ENCODE results near the gene PADI6.
A peak's percentile ranks its signal among the peaks of the same experiment; 100 is the strongest.
"Not testable (repeated sequence)": the region's sequence is repeated elsewhere in the genome, so short reads cannot be mapped to it uniquely, and the experiment has no call there.

The PADI6 gene

DNA sequence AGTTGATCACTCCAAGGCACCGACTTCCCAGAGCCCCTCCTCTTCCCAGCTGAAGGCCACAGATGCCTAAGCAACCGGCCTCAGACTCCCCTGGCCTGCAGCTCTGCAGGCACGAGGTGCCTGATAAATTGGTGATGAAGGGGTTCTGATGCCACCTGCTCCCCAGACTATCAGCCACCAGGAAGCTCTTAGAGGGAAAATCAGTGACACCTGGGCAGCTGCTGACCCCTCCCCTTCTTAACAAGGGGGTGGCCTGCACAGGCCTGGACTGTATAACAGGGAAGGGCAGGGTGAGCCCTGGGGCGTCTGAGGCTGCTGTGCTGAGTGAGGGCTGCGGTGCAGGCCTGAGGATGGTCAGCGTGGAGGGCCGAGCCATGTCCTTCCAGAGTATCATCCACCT is at the start of gene PADI6:
TSS of gene PADI6 (plus strand) at position 301 of the 400 bp plus-strand sequence. CDS start at position 351, 50 bp downstream.
- DNase-seq (ENCODE audit: low read depth in 2 of 2): no peak

DNA sequence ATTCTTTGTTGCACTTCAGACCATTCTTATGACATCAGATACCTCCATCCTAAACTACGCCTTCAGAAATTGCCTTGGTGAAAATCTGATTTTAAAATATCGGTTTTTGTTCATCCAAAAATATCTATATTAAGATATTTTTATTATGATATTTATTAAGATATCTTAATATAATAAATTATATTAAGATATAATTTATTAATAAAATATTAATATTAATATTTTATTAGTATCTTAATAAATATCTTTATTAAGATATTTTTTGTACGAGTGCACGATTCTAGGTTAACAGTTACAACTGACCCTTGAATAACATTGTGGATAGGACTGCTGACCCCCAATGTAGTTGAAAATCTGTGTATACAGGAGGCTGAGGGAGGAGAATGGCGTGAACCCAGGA is 43.1 kb upstream of the PADI6 start:
- no peak for DNase-seq (ENCODE audit: low read depth in 2 of 2)

DNA sequence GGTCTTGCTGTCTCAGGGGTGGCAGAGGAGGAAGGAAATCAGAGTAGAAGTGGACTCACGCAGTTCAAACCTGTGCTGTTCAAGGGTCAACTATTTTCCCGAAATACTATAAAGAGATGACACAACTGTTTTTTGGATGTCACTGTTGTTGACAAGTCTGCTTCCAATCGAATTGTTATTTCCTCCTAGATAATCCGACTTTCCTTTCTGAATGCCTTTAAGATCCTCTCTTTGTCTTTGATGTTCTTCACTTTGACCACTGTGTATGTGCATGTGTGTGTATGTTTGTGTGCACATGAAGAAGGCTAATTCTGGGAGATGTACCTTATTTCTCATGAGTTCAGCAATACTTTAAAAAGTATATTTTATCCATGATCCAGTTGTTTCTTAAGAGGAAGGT is 42.4 kb upstream of the PADI6 start:
- no peak for DNase-seq (ENCODE audit: low read depth in 2 of 2)

DNA sequence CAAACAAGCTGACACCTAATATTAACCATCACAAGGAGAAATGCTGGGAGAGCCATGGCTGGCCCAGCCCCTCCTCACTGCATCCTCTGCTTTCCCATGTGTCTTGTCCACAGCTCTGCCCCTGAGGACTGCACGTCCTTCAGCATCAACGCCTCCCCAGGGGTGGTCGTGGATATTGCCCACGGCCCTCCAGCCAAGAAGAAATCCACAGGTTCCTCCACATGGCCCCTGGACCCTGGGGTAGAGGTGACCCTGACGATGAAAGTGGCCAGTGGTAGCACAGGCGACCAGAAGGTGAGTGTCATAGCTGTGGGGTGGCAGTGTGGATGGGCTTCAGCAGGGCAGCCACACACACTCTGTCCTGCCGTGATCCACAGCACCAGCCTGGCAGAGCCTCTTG is 41.1 kb upstream of the PADI6 start:
- no peak for DNase-seq (ENCODE audit: low read depth in 2 of 2)

DNA sequence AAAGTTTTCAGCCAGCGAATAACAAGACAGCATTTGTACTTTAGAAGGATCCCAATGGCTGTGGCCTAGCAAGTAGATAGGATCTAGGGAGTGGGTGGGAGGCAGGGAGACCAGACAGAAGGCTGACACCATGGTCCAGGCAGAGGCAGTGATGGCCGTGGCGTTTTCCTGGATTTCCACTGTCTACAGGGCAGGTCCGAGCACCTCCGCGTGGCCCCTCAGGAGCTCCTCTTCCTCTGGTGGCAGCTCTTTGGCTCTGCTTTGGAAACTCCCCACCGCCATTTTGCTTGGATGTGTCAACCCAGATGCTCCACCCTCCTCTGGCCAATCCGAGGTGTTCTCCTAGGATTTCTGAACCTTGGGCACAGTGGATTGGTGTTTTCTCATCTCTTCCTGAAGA is 38.9 kb upstream of the PADI6 start:
- no peak for DNase-seq (ENCODE audit: low read depth in 2 of 2)

DNA sequence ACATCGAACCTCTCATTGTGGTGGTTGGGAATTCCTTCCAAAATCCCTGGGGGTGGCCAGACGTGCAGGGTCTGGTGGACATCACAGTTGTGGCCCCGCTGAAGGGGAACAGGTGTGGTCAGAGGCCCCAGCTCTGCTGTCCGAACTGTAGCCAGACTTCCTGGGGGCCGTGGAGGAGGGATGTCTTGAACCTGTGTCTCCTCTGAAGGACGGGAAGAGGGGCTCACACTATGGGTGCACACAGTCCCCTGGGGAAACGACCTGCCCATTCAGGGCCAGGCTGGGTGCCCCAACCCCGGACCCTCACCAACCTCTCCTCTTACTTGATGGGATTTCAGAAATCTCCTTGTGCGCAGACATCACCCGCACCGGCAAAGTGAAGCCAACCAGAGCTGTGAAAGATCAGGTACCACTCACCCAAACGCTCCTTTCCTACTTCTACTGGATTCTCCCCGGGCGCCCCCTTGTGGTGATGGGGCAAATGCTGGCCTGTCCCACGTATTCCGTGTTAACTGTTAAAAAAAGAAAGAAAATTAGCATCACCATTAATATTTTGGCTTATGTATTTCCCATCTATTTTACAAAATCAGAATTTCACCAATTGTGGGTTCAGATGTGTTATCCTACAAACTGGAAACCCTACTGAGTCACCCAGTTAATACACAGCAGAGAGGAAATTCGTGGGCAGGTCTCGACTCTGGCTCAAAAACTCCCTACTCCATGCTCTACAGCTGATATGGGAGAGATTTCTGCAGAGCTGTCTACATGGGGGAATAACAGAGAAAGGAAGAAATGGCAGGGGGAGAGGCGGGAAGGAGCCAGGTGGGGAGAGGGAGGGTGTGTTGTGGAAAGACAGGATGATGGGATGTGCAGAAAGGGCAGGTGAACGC is 35.9 kb upstream of the PADI6 start:
- peak; percentile 57 to 77 for DNase-seq (ENCODE audit: low read depth in 2 of 2)

DNA sequence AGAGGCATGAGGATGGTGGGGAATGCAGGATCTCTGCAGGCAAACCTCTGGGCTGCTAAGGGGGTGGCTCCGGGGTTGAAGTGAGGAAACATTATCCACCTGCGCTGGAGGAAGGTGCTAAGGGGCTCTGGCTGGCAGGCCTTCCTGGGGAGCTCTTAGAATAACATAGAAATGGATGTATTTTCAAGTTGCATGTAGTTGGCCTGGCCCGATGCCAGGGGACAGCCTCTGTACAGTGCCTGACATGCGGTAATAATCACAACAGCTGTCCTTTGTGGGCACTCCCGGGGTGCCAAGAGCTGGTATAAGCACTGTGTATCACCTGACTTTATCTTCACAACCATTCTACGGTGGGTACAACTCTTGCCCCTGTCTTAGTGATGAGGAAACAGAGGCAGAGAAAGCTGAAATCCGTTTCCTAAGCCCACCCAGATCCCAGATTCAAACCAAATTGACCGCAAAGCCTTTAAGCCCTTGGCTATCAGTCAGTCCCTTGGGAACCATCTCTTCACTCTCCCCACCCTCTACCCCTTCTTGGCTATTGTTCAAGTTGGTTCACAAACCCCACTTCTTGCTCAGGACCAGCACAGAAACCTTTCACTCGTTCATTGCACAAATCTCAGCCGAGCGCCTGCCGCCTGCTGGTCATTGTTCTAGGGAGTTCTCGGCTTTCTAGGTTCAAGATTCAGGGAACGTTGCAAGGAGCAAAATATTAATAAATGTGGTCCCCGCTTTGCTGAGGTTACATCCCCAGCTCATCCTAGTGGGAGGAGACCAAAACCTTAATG is 33.1 kb upstream of the PADI6 start:
- DNase-seq (ENCODE audit: low read depth in 2 of 2): no peak

DNA sequence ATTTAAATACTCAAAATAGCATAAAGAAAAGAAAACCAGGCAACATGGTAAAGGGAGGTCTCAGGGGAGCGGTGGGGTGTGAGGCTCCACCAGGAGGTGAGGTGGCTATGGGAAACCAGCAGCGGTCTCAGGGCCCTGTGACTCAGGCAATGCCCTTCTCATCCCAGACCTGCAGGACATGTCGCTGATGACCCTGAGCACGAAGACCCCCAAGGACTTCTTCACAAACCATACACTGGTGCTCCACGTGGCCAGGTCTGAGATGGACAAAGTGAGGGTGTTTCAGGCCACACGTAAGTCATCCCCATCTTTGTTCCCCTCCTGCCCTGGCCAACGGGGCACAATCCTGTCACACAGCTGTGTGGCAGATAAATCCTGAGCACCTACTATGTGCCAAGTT is 32.5 kb upstream of the PADI6 start:
- no peak for DNase-seq (ENCODE audit: low read depth in 2 of 2)

DNA sequence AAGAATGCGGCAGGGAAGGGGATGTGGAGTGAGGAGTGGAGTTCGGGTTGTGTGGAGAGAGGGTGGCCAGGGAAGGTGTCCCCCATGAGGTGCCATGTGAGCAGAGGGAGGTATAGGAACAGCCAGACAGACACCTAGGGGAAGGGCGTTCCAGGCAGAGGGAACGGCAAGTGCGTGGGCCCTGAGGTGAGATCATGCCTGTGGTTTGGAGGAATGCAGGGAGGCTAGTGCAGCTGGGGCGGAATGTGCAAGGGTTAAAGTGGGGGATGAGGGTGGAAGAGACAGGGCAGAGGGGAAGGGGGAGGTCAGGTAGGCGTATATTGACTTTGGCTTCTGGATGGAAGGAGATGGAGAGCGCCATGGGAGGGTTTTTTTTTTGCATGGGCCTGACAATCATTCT is 31.6 kb upstream of the PADI6 start:
- no peak for DNase-seq (ENCODE audit: low read depth in 2 of 2)

DNA sequence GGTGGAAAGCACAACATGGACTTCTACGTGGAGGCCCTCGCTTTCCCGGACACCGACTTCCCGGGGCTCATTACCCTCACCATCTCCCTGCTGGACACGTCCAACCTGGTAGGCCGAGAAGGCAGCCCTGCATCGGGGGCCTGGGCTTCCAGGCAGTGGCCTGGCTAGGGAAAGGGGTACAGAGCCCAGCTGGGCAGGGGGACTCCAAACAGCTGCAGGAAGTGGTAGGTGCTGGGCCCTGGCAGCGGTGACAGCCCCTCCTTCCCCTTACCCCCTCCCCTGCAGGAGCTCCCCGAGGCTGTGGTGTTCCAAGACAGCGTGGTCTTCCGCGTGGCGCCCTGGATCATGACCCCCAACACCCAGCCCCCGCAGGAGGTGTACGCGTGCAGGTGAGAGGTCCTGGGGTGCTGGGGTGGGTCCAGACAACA is 30.0 kb upstream of the PADI6 start:
- no peak for DNase-seq (ENCODE audit: low read depth in 2 of 2)

DNA sequence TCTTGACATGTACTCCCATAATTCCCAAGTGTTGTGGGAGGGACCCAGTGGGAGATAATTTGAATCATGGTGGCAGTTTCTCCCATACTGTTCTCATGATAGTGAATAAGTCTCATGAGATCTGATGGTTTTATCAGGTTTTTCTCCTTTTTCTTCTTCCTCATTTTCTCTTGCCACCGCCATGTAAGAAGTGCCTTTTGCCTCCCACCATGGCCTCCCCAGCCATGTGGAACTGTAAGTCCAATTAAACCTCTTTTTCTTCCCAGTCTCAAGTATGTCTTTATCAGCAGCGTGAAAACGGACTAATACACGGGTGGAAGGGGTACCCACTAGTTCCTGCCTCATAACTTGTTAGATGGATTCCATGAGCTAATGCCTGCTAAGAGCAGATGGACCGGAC is 26.5 kb upstream of the PADI6 start:
- not testable (repeated sequence) for DNase-seq (ENCODE audit: low read depth in 2 of 2)

DNA sequence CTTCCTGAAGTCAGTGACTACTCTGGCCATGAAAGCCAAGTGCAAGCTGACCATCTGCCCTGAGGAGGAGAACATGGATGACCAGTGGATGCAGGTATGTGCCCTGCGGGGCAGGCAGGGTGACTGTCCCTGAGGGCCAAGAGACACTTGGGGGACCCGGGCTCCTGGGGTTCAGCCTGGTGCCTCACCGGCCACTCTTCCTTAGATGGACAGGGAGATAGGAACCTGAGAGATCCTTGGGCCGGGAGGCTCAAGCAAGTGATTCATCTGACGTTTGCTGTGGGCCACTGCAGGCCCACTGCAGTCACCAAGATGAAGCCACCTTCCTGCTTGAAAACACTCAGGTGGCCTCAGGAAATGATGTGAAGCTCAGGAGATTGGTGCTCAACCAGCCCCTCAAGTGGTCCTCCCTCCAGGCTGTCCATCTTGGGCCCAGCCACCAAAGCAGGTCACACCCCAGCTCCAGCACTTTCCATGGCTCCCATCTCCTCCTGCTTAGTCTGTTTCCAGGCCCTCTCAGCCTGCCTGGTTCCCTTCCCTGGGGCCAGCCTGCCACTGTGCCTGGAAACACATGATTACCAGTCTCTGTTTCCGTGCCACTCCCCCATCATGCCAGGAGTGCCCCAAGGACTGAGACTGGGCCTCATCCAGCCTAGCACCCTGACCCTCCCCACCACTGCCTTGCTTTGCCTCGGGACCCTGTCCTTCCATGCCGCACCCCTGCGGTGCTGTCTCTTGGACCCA is 25.8 kb upstream of the PADI6 start:
- no peak for DNase-seq (ENCODE audit: low read depth in 2 of 2)

DNA sequence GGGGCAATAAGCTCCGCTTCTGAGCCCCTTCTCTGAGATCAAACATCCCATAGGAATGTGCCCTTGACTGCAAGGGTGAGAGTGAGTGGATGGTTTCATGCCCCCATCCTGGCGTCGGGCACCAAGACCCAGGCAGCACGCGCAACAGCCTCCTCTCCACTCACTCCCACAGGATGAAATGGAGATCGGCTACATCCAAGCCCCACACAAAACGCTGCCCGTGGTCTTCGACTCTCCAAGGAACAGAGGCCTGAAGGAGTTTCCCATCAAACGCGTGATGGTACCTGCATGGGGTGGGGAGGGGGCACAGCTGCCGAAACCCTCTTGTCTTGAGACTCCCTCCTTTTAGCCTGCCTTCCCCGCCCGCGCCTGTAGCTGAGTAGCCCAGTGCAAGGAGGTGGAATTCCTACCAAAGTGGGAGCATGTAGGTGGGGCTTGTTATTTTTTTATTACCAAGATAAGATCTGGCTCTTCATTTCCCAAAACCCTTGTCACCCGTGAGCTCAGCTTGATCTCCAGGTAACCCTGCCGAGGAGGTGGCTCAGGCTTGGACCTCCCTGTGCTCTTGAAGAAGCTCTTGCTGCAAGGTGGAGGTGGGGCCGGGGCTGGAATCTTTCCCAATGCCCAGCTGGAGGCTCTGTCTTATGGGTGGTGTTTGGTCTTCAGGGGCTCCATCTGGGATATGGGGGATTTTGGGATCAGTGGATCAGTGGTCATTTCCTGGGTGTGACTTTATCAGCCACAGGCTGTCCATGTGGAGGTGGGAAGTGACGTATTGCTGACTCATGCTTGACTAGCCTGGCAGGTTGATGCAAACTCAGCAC is 24.0 kb upstream of the PADI6 start:
- DNase-seq (ENCODE audit: low read depth in 2 of 2): no peak

DNA sequence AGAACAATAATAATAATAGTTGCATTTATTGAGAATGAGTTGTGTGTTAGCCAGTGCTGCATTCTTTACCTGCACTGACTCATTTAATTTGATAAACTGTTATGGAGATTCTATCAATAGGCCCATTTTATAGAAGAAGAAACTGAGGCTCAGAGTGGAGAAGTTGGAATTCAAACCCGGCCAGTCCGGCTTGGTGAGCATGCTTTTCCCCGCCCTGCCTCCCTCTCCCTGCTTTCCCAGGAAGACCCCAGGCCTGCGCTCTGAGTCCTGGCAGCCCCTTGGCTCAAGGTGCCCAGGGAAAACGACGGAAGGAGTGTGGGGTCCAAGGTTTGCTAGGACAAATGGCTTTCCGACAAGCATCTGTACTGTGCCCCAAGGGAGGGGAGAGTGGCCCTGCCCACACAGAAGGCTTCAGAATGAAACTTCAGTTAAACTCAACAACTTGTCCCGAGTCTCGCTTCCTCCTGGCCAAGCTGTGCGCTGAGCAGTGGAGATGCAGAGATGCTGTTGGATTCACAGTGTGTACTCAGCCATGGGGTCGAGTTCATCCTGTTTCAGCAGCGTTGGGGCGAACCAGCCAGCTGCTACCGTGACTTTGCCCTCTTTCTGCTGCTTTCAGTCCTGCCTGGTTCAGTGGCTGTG is 23.3 kb upstream of the PADI6 start:
- no peak for DNase-seq (ENCODE audit: low read depth in 2 of 2)

DNA sequence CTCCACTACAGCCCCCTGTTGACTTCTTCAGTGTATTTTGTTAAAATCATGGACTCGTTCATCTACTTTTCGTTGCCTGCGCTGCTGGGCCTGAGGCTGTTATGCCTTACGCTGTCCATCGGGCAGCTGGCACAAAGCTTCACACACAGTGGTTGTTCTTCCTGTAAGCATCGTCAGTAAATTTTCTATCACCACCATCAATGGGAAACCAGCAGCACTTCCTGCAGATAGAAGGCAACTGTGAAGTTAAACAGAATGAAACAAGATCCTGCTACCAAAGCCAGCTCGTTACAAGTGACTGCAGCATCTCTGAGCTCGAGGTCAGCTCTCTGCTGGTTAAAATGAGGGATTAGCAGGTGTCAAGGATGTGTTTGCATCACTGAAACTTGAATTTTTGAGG is 21.9 kb upstream of the PADI6 start:
- no peak for DNase-seq (ENCODE audit: low read depth in 2 of 2)

DNA sequence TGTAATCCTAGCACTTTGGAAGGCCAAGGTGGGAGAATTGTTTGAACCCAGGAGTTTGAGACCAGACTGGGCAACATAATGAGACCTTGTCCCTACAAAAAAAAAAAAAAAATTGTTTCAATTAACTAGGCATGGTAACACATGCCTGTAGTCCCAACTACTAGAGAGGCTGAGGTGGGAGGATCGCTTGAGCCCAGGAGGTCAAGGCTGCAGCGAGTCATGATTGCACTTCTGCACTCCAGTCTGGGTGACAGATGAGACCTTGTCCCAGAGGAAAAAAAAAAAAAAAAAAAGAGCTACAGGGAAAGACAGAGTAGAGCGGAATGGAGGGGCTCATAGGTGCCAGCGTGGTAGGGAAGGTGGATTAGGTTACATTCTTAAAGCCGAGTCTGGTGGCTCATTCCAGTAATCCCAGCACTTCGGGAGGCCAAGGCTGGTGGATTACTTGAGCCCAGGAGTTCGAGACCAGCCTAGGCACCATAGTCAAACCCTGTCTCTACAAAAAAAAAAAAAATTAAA is 21.0 kb upstream of the PADI6 start:
- DNase-seq (ENCODE audit: low read depth in 2 of 2): no peak

DNA sequence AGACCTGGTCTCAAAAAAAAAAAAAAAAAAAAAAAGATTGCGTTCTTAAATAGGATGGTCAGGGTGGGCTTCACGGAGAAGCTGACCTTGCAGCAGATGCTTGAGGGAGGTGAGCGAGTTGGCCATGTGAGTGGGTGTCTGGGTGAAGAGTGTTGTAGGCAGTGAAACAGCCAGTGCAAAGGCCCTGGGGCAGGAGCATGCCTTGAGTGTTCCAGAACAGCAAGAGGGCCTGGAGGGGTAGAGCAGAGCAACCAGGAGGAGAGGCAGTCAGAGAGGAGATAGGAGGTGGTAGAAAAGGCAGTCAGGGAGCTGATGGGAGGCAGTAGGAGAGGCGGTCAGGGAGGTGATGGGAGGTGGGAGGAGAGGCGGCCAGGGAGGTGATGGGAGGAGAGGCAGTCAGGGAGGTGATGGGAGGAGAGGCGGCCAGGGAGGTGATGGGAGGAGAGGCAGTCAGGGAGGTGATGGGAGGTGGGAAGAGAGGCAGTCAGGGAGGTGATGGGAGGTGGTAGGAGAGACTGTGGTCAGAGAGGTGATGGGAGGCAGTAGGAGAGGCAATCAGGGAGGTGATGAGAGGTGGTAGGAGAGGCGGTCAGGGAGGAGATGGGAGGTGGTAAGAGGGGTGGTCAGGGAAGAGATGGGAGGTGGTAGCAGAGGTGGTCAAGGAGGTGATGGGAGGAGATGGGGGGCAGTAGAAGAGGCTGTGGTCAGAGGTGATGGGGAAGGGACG is 20.2 kb upstream of the PADI6 start:
- DNase-seq (ENCODE audit: low read depth in 2 of 2): no peak

DNA sequence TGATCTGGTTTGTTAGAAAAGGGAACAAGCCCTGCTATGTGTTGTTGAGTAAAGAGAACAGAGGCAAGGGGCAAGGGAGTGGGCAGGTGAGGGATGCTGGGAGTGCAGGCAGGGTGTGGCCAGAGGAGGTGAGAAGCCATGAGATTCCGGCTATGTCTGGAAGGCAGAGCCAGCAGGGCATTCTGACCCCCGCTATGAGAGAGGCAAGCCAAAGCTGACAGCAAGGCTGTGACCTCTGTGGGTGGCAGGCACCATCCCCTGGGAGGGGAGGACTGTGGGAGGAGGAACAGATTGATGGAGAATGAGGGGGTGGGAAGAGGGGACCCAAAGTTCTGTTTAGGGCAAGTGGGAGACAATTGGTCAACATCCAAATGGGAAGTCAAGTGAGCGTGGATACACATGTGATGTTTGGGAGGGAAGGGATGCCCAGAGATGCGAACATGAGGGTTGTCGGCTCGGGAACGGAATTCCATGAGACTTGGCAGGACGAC is 19.5 kb upstream of the PADI6 start:
- no peak for DNase-seq (ENCODE audit: low read depth in 2 of 2)

DNA sequence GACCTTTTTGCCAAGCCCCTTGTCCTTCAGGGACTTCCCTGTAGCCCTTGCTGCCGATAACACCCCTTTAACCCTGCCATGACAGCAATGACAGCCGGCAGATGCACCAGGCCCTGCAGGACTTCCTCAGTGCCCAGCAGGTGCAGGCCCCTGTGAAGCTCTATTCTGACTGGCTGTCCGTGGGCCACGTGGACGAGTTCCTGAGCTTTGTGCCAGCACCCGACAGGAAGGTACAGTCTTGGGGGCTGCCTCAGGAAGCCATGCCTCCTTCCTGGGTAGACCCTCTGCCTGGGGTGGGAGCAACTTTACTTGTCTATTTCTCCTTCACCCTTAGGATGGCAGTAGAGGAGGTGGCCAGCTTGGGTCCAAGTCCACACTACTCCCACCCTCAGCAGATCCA is 16.1 kb upstream of the PADI6 start:
- DNase-seq (ENCODE audit: low read depth in 2 of 2): no peak
